Epithelial cell of esophagus (primary cell): Measurements from ENCODE around the gene LENG9.
"Not testable (repeated sequence)": the region's sequence is repeated elsewhere in the genome, so short reads cannot be mapped to it uniquely, and the experiment has no call there.

ENCODE experiments used
- DNase-seq: peaks from one replicate; pipeline ENCODE4 v3.0.0; 2010; ENCODE audit warnings: low read depth
- H3K4me3 ChIP-seq: 2 replicates; pipeline ENCODE4 v1.5.1; 2011; ENCODE audit warnings: mild to moderate bottlenecking, low read length, control low read depth
- TF ChIP-seq, protein P1 (sequence below): IDR thresholded peaks from 2 replicates; pipeline ENCODE4 v1.5.1; 2011; ENCODE audit warnings: low read depth, mild to moderate bottlenecking, low read length, control low read depth, inconsistent platforms; ENCODE audit not compliant: insufficient read depth; ENCODE audit errors: missing control alignments

Gene LENG9

DNA sequence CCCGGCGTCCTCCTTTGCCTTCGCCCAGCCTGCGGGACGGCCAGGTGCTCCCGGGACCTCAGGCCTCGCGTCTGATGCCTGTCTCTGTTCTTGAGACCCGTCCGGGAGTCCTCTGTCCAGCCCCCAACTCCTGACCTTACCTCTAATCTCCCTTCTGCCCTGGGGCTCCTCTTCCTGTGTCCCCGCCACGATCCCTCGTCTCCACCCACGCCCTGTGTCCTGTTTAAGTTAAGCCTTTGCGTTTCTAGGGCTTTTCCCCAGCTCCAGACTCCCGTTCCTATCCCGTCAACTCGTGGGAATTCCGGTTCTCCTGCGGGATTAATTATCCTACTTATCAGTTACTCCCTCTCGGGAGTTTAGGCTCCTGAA lies 13.9 kb downstream of the LENG9 start:
- H3K4me3 ChIP-seq, result peak overlapping the region; percentile 98
- TF ChIP-seq, protein P1, sequence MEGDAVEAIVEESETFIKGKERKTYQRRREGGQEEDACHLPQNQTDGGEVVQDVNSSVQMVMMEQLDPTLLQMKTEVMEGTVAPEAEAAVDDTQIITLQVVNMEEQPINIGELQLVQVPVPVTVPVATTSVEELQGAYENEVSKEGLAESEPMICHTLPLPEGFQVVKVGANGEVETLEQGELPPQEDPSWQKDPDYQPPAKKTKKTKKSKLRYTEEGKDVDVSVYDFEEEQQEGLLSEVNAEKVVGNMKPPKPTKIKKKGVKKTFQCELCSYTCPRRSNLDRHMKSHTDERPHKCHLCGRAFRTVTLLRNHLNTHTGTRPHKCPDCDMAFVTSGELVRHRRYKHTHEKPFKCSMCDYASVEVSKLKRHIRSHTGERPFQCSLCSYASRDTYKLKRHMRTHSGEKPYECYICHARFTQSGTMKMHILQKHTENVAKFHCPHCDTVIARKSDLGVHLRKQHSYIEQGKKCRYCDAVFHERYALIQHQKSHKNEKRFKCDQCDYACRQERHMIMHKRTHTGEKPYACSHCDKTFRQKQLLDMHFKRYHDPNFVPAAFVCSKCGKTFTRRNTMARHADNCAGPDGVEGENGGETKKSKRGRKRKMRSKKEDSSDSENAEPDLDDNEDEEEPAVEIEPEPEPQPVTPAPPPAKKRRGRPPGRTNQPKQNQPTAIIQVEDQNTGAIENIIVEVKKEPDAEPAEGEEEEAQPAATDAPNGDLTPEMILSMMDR, result no peak
- peak; percentile 32 for DNase-seq

DNA sequence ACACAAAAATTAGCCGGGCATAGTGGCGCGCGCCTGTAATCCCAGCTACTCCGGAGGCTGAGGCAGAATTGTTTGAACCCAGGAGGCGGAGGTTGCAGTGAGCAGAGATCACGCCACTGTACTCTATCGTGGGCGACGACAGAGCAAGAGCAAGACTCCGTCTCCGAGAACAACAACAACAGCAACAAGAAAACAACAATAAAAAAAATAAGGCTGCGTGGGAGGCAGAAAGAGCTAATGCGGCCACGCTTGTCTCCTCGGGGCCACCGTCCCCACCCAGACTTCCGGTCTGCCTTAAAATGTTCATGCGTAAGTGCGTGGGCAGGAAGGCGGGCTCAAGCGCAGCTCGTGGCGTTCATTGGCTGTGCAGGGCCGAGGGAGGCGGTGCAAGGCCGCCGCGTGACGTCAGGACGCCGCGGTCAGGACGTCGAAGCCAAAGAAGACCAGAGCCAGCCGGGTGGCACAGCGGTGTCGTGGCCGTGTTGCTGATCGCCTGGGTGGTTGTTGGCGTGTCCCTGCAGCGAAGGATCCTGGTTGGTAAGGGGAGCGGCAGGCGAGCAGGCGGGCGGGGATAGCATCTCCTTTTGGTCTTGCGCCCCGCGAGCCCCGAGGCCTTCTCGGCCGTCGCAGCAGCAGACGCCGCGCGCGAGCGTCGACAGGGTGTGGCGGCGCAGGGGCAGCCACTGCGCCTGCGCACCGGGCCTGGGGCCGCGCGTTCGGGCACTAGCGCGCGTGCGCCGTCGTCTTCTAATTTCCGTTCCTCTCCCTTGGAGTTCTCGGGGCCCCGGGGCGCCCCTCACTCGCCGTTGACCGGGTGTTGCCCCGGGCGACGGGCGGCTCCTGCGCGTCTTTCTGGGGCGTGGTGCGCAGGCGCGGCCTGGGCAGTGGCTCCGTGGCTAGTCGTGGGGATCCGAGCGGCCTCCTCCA lies 14.5 kb downstream of the LENG9 start, which contains the start of gene LENG8:
Gene LENG8 (plus strand): TSS at position 426 of the 927 bp plus-strand sequence. CDS start 2,146 bp downstream, outside the sequence.
- TF ChIP-seq, protein P1, result no peak
- DNase-seq, result peak; percentile 99

DNA sequence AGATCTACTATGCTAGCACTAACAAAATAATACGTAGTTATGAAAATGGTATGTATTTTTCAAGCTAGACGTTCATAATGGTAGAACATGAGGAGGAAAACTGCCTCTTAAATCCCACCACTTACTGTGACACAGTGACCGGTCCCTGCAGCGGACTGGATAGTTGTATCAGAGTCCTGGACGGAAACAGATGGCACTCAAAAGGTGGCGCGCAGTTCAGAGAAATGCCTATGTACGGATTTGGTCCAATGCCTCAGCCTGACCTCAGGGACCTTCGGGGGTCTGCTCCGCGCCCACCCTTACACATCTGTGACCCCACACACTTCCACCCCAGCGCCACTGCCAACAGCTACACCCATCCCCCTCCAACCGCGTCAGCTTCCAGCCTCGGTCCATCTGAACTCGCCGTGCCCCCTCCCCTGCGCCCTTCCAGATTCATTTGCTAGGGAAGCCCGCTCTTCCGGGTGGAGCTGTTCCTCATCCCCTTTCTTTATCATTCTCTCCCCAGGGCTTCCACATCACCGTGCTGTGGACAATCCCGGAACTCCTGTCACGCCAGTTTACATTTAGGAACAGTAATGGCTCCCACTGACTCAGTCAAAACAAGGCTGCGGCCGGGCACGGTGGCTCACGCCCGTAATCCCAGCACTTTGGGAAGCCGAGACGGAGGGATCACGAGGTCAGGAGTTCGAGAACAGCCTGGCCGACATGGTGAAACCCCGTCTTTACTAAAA lies 15.4 kb downstream of the LENG9 start:
- H3K4me3 ChIP-seq, result peak overlapping the region; percentile 98
- TF ChIP-seq, protein P1, result peak; percentile 1
- peak; percentile 72 for DNase-seq

More for the DNA sequence above, 14.5 kb downstream of the LENG9 start, which contains the start of gene LENG8:
- peak within 1 kb of the TSS; percentile 98 for H3K4me3 ChIP-seq

DNA sequence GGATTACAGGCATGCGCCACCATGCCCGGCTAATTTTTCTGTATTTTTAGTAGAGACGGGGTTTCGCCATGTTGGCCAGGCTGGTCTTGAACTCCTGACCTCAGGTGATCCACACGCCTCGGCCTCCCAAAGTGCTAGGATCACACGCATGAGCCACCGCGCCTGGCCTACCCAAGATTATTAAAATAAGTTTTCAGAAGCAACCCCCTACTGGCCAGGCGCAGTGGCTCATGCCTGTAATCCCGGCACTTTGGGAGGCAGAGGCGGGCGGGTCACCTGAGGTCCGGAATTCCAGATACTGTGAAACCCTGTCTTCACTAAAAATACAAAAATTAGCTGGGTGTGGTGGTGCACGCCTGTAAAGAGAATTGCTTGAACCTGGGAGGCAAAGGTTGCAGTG lies 17.2 kb downstream of the LENG9 start:
- DNase-seq, H3K4me3 ChIP-seq: not testable (repeated sequence)

DNA sequence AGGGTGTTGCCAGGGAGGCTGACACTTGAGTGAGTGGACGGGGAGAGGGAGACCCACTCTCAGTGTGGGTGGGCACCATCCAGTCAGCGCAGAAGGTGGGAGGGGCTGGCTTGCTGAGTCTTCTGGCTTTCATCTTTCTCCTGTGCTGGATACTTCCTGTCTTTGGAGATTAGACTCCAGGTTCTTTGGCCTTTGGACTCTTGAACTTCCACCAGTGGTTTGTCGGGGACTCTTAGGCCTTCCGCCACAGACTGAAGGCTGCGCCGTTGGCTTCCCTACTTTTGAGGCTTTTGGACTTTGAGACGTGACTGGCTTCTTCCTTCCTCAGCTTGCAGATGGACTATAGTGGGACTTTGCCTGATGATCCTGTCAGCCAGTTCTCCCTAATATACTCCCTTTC lies 18.8 kb downstream of the LENG9 start:
- TF ChIP-seq, protein P1, result no peak
- DNase-seq, result no peak
- no peak overlapping the region for H3K4me3 ChIP-seq

DNA sequence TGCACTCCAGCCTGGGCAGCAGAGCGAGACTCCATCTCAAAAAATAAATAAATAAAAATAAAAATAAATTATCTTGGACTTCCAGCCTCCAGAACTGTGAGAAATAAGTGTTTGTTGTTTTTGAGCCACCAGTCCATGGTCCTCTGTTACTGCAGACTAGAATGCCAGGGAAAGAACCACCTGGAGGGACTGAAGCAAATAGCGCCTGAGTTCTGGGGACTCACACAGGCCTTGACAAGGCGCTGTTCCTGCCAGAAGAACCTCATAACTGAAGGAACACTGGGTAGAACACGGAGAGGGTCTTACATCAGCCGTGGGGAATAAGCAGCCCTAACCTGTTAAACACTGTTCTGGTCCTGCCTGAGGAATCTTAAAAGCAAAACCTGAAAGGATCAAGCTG lies 22.9 kb downstream of the LENG9 start:
- no peak for DNase-seq
- TF ChIP-seq, protein P1, result no peak
- H3K4me3 ChIP-seq, result no peak overlapping the region

DNA sequence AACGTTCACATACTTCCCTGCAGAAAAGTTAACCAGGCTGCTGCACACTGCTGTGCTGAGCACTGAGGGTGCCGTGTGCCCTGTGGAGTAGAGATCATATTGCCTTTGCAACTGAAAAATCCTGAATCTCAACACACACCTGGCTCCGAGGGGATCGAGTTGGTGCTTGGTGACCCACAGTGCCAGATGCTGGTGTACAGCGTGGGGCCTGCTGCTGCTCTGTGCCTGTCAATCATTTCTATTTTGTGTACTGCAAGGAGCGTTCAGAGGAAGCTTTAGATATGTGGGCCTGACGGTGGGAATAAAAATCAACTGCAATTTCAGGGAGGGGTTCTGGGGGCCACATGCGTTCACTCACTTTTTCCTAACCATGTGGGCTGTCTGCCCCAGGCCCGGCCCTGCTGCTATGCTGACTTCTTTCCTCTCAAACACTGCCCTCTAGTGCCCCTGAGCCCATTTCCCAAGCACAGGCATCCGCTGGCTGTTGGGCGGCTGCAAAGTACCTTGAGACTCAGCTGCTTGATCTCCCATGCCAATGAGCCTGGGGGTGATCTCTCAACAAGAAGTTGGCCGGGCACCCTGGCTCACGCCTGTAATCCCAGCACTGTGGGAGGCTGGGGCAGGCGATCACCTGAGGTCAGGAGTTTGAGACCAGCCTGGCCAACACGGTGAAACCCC lies 24.3 kb downstream of the LENG9 start:
- TF ChIP-seq, protein P1, result peak; percentile 60
- no peak overlapping the region for H3K4me3 ChIP-seq
- DNase-seq, result peak; percentile 69
